Astrocyte (in vitro differentiated cells and primary cell): Measurements from ENCODE around the gene CALML5. TPM values are rescaled to one million over a fixed set of nuclear protein-coding genes. Genes with fewer than 3 reads are reported as not detected.

Source experiments
- DNase-seq: peaks from one replicate; pipeline ENCODE4 v3.0.0-alpha.2; 2010; ENCODE audit warnings: low read depth
- FAIRE-seq: peaks from 2 replicates; lab custom pipeline; 2011; peaks lifted over from hg19 to GRCh38; lab: Jason Lieb, UNC
- H2AFZ ChIP-seq: 2 replicates; pipeline ENCODE4 v1.6.0; 2012; ENCODE audit warnings: low read depth, low read length, inconsistent platforms
- H3K27ac ChIP-seq: 2 replicates; pipeline ENCODE4 v1.5.1; 2011; ENCODE audit warnings: low read depth, low read length, inconsistent platforms
- H3K27me3 ChIP-seq: 2 replicates; pipeline ENCODE4 v1.6.0; 2011; ENCODE audit warnings: low read length, inconsistent platforms; ENCODE audit not compliant: insufficient read depth
- H3K36me3 ChIP-seq: 2 replicates; pipeline ENCODE4 v1.5.1; 2011; ENCODE audit warnings: low read length, inconsistent platforms; ENCODE audit not compliant: insufficient read depth
- H3K4me1 ChIP-seq: 2 replicates; pipeline ENCODE4 v1.5.1; 2011; ENCODE audit warnings: low read length, inconsistent platforms; ENCODE audit not compliant: insufficient read depth
- H3K4me2 ChIP-seq: 2 replicates; pipeline ENCODE4 v1.6.0; 2012; ENCODE audit warnings: low read length, inconsistent platforms
- H3K4me3 ChIP-seq: 2 replicates; pipeline ENCODE4 v1.5.1; 2011; ENCODE audit warnings: low read depth, mild to moderate bottlenecking, low read length, inconsistent platforms; ENCODE audit not compliant: insufficient read depth
- H3K79me2 ChIP-seq: 2 replicates; pipeline ENCODE4 v1.6.0; 2012; ENCODE audit warnings: mild to moderate bottlenecking, low read length, inconsistent platforms; ENCODE audit not compliant: insufficient read depth
- H3K9ac ChIP-seq: 2 replicates; pipeline ENCODE4 v1.6.0; 2012; ENCODE audit warnings: mild to moderate bottlenecking, low read length, inconsistent platforms
- H3K9me3 ChIP-seq: 2 replicates; pipeline ENCODE4 v1.5.1; 2012; ENCODE audit warnings: low read depth, mild to moderate bottlenecking, low read length, inconsistent platforms; ENCODE audit not compliant: insufficient read depth
- H4K20me1 ChIP-seq: 2 replicates; pipeline ENCODE4 v1.6.0; 2012; ENCODE audit warnings: low read length, inconsistent platforms; ENCODE audit not compliant: insufficient read depth
- H3K27ac Mint-ChIP-seq: one replicate; pipeline ENCODE4 v1.8.0; 2021; ENCODE audit warnings: mild to moderate bottlenecking, mixed read lengths; ENCODE audit not compliant: unreplicated experiment
- H3K27me3 Mint-ChIP-seq: one replicate; pipeline ENCODE4 v1.8.0; 2021; ENCODE audit warnings: low read depth, mixed read lengths; ENCODE audit not compliant: unreplicated experiment
- H3K36me3 Mint-ChIP-seq: one replicate; pipeline ENCODE4 v1.8.0; 2021; ENCODE audit warnings: low read depth, mixed read lengths; ENCODE audit not compliant: unreplicated experiment
- H3K4me1 Mint-ChIP-seq: one replicate; pipeline ENCODE4 v1.8.0; 2021; ENCODE audit warnings: low read depth, mixed read lengths; ENCODE audit not compliant: unreplicated experiment
- H3K4me3 Mint-ChIP-seq: one replicate; pipeline ENCODE4 v1.8.0; 2021; ENCODE audit warnings: mild to moderate bottlenecking, moderate library complexity, mixed read lengths; ENCODE audit not compliant: unreplicated experiment
- H3K9me3 Mint-ChIP-seq: one replicate; pipeline ENCODE4 v1.8.0; 2021; ENCODE audit warnings: mild to moderate bottlenecking, mixed read lengths; ENCODE audit not compliant: unreplicated experiment
- CTCF ChIP-seq: IDR thresholded peaks from 2 replicates; pipeline ENCODE4 v1.5.1; 2011; ENCODE audit warnings: low read depth, mild to moderate bottlenecking, inconsistent platforms, low read length, moderate library complexity; ENCODE audit not compliant: insufficient read depth
- EZH2 ChIP-seq: IDR thresholded peaks from 2 replicates; pipeline ENCODE4 v1.6.1; 2012; ENCODE audit warnings: mild to moderate bottlenecking, low read length, inconsistent platforms; ENCODE audit not compliant: insufficient read depth
- total RNA-seq: library from RNA; stranded (reverse); gene quantifications from 2 replicates; pipeline ENCODE4 v1.2.1, GENCODE V29; 2021

Gene CALML5
- total RNA-seq, 1 donor from 2014 or later = not detected

GRCh38 chr10:5493691-5494090 lies 5.7 kb downstream of the CALML5 start:
- no peak for DNase-seq
- Mint-ChIP-seq H3K4me3 (no peak overlapping the region), H3K36me3 (peaks cover 2% of the 10 kb centered on the region), H3K4me1 (no peaks in the 10 kb centered on the region), H3K27ac (no peak overlapping the region), H3K9me3 (peaks cover 10% of the 10 kb centered on the region), H3K27me3 (peaks cover 38% of the 10 kb centered on the region)
- TF ChIP-seq EZH2 (no peak), CTCF (no peak)
- peaks cover 3% of the 10 kb centered on the region for H3K9me3 ChIP-seq
- no peaks in the 10 kb centered on the region for H3K4me1 ChIP-seq
- H3K79me2 ChIP-seq = no peaks in the 10 kb centered on the region
- H3K4me3 ChIP-seq = no peak overlapping the region
- H3K36me3 ChIP-seq = no peaks in the 10 kb centered on the region
- no peaks in the 10 kb centered on the region for H4K20me1 ChIP-seq
- no peaks in the 10 kb centered on the region for H3K27me3 ChIP-seq
- H3K9ac ChIP-seq = no peak overlapping the region
- H3K4me2 ChIP-seq = no peak overlapping the region
- H3K27ac ChIP-seq = no peak overlapping the region
- no peak for FAIRE-seq
- H2AFZ ChIP-seq = no peak overlapping the region

- no peak overlapping the region for H3K4me3 Mint-ChIP-seq
- no peaks in the 10 kb centered on the region for H3K4me1 Mint-ChIP-seq
- no peak overlapping the region for H2AFZ ChIP-seq
- peaks cover 10% of the 10 kb centered on the region for H3K9me3 Mint-ChIP-seq
- H3K4me2 ChIP-seq = no peak overlapping the region
- H3K4me3 ChIP-seq = no peak overlapping the region
- H3K27me3 ChIP-seq = no peaks in the 10 kb centered on the region
- DNase-seq (no peak), FAIRE-seq (no peak)
- no peaks in the 10 kb centered on the region for H3K4me1 ChIP-seq
- peaks cover 3% of the 10 kb centered on the region for H3K9me3 ChIP-seq
- H4K20me1 ChIP-seq = no peaks in the 10 kb centered on the region
- no peak overlapping the region for H3K27ac Mint-ChIP-seq
- no peaks in the 10 kb centered on the region for H3K36me3 ChIP-seq
- no peak overlapping the region for H3K27ac ChIP-seq
- H3K79me2 ChIP-seq = no peaks in the 10 kb centered on the region
- TF ChIP-seq CTCF (no peak), EZH2 (no peak)
- H3K27me3 Mint-ChIP-seq = peaks cover 40% of the 10 kb centered on the region
- peaks cover 2% of the 10 kb centered on the region for H3K36me3 Mint-ChIP-seq
- no peak overlapping the region for H3K9ac ChIP-seq
Measured at GRCh38 chr10:5492929-5493576, 6.3 kb downstream of the CALML5 start.

GRCh38 chr10:5492322-5492855 lies 7.0 kb downstream of the CALML5 start:
- Mint-ChIP-seq H3K36me3 (peaks cover 2% of the 10 kb centered on the region), H3K4me3 (no peak overlapping the region), H3K27ac (no peak overlapping the region), H3K4me1 (no peaks in the 10 kb centered on the region), H3K9me3 (peaks cover 12% of the 10 kb centered on the region), H3K27me3 (peaks cover 44% of the 10 kb centered on the region)
- Histone ChIP-seq H3K79me2 (no peaks in the 10 kb centered on the region), H3K9me3 (peaks cover 3% of the 10 kb centered on the region), H3K4me1 (no peaks in the 10 kb centered on the region), H3K4me2 (no peak overlapping the region), H3K9ac (no peak overlapping the region), H4K20me1 (no peaks in the 10 kb centered on the region), H2AFZ (no peak overlapping the region), H3K27ac (no peak overlapping the region), H3K4me3 (no peak overlapping the region), H3K36me3 (no peaks in the 10 kb centered on the region), H3K27me3 (no peaks in the 10 kb centered on the region)
- FAIRE-seq (no peak), DNase-seq (no peak)
- TF ChIP-seq CTCF (no peak), EZH2 (no peak)
